Measurements from ENCODE around the gene FMN1. TPM values are rescaled to one million over a fixed set of nuclear protein-coding genes. Genes with fewer than 3 reads are reported as not detected.
A peak's percentile ranks its signal among the peaks of the same experiment; 100 is the strongest.

Gene FMN1
- total RNA-seq, 1 donor from 2014 or later, result 5.3 TPM

GRCh38 chr15:32879980-32880379, 314.5 kb downstream of the FMN1 start:
- no peak for DNase-seq

- DNase-seq, result no peak
Measured at GRCh38 chr15:32878869-32879805, 315.4 kb downstream of the FMN1 start.

- DNase-seq, result no peak
Measured at GRCh38 chr15:32878342-32878741, 316.2 kb downstream of the FMN1 start.

- DNase-seq, result no peak
Measured at GRCh38 chr15:32877252-32878019, 317.1 kb downstream of the FMN1 start.

GRCh38 chr15:32873284-32874114, 321.0 kb downstream of the FMN1 start:
- no peak for DNase-seq

GRCh38 chr15:32872621-32873283, 321.8 kb downstream of the FMN1 start:
- DNase-seq, result peak; percentile 84

- no peak for DNase-seq
Measured at GRCh38 chr15:32871883-32872282, 322.6 kb downstream of the FMN1 start.

- DNase-seq, result no peak
Measured at GRCh38 chr15:32870240-32871033, 324.1 kb downstream of the FMN1 start.

- no peak for DNase-seq
Measured at GRCh38 chr15:32869776-32870175, 324.7 kb downstream of the FMN1 start.

GRCh38 chr15:32867313-32867626, 327.2 kb downstream of the FMN1 start:
- no peak for DNase-seq

GRCh38 chr15:32866454-32867312, 327.8 kb downstream of the FMN1 start:
- no peak for DNase-seq

- no peak for DNase-seq
Measured at GRCh38 chr15:32864841-32865240, 329.7 kb downstream of the FMN1 start.

- no peak for DNase-seq
Measured at GRCh38 chr15:32864051-32864450, 330.5 kb downstream of the FMN1 start.

GRCh38 chr15:32861761-32862160, 332.8 kb downstream of the FMN1 start:
- peak; percentile 25 for DNase-seq

GRCh38 chr15:32861174-32861573, 333.3 kb downstream of the FMN1 start:
- DNase-seq, result no peak

- DNase-seq, result no peak
Measured at GRCh38 chr15:32859996-32860395, 334.5 kb downstream of the FMN1 start.

- DNase-seq, result no peak
Measured at GRCh38 chr15:32859251-32859650, 335.3 kb downstream of the FMN1 start.

GRCh38 chr15:32857732-32858131, 336.8 kb downstream of the FMN1 start:
- DNase-seq, result no peak

- no peak for DNase-seq
Measured at GRCh38 chr15:32856753-32857152, 337.8 kb downstream of the FMN1 start.

- peak; percentile 16 for DNase-seq
Measured at GRCh38 chr15:32855942-32856341, 338.6 kb downstream of the FMN1 start.

All from tongue (tissue), 2 donors.